Measurements from ENCODE around the gene DHRS2. TPM values are rescaled to one million over a fixed set of nuclear protein-coding genes. Genes with fewer than 3 reads are reported as not detected.

Gene DHRS2
- total and polyA plus RNA-seq, 2 of the 13 experiments (the other 11 are each of a cell fraction or from before 2014, with no cell fraction given), result 1,621 to 3,021 TPM

DNA sequence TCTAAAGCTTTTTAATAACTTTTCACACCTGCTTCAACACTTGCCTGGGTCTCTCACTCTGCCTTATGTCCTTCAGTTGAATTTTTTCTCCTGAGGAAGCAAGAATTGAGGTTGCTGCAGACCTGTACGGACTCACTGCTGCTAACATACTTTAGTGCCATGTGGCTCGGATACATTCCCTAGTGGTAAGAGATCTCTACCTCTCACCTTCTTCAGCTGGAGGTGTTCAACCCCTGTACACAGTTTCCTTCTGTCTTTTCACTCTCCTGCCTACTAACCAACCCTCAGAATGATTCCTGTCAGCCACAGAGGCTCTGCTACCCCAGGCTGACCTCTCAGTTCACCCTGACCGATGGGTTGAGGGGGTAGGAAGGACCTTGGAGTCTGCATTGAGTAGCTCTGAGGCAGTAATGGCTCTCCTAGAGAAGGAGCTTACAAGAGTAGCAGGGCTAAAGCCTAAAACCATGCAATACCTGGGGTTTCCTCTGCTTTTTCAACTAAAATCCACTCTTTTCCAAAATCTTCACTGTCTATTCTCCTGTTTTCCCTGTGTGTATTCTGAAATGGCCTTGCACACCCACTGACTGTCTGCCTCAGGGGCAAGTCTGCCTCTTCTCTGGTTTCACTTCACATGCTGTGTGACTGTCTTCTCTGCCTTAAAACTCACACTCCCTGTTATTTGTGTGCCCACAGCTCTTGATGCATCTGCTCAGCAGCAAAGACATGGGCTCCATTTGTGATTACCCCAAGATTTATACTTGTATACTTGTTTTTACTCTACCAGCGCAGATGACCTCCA lies 14.0 kb upstream of the DHRS2 start:
- no peaks in the 10 kb centered on the region for H4K20me1 ChIP-seq (ENCODE audit: insufficient read depth, low read length)
- peak; percentile 74 for ATAC-seq
- in situ Hi-C loops (cut with HindIII; ENCODE audit: extremely low pct_ligation_motif_present, low pct_unique_long_range_greater_than_20kb), result no loop called here
- peak overlapping the region; percentile 0 for H3K27ac ChIP-seq (ENCODE audit: extremely low read length, insufficient read depth, low read length)
- CTCF ChIA-PET (ENCODE audit: low intra/inter-chr PET ratio, low total read pairs), result interaction anchor here (3.4 to 4.0 kb wide), 2 partner anchors 10 to 33 kb away, joined by 14 to 15 read pairs; no protein-coding TSS in a partner anchor
- no peaks in the 10 kb centered on the region for H3K36me3 ChIP-seq (replicated peaks in 1 of 2; ENCODE audit: control insufficient read depth in 1 of 2, insufficient read depth in 2 of 2, low read length in 2 of 2)
- H2AFZ ChIP-seq (ENCODE audit: low read length), result peak overlapping the region; percentile 46
- H3K79me2 ChIP-seq (ENCODE audit: insufficient read depth, low read length), result no peaks in the 10 kb centered on the region
- BruUV-seq (replicated peaks), result no TSS peak
- H3K4me3 ChIP-seq (replicated peaks in 1 of 3; ENCODE audit: insufficient read depth in 1 of 3, low read depth in 2 of 3, low read length in 3 of 3), result no peak overlapping the region
- peaks cover 42% of the 10 kb centered on the region for H3K4me1 ChIP-seq (ENCODE audit: insufficient read depth, low read length)
- 70% methylated on average over 4 of the region's 4 CpGs for WGBS (ENCODE audit: low lambda C conversion rate)
- H3K9me3 ChIP-seq (ENCODE audit: low read length), result peaks cover 33% of the 10 kb centered on the region
- peak overlapping the region; percentile 3; the same call in 1 of the 2 replicates for H3K4me2 ChIP-seq (ENCODE audit: low read depth, low read length)
- DNase-seq (ENCODE audit: low spot score), result no peak
- no peak for FAIRE-seq
- POLR2A ChIA-PET, result interaction anchor here (0.6 to 5.4 kb wide), 11 partner anchors 10 to 33 kb away, joined by 3 to 70 read pairs (median 4); partner anchors contain the start of gene DHRS2
- intact Hi-C loops (cut with micrococcal nuclease; ENCODE audit: unreplicated experiment), result no loop called here
- H3K9ac ChIP-seq (ENCODE audit: insufficient read depth, low read depth, low read length), result no peak overlapping the region
- no peaks in the 10 kb centered on the region for H3K27me3 ChIP-seq (ENCODE audit: control insufficient read depth in 1 of 2, insufficient read depth in 2 of 2, low read length in 2 of 2)
- TF ChIP-seq ETV6 (CRISPR knock-in tag; conservative IDR thresholded peaks at IDR 0.05) (no peak), ZNF619 (CRISPR knock-in tag; IDR thresholded peaks at IDR 0.05) (0 out of 2 replicates have a peak, but pooled peaks have one; percentile 60), ZNF761 (CRISPR knock-in tag; conservative IDR thresholded peaks at IDR 0.05) (0 out of 2 replicates have a peak, but pooled peaks have one; percentile 66), HHEX (CRISPR knock-in tag; IDR thresholded peaks at IDR 0.05) (0 out of 2 replicates have a peak, but pooled peaks have one; percentile 2), TGIF2 (CRISPR knock-in tag; IDR thresholded peaks at IDR 0.05) (no peak), NR2C2 (CRISPR knock-in tag; IDR thresholded peaks at IDR 0.05; ENCODE audit: borderline replicate concordance) (peak; percentile 19; the same call in 1 of the 2 replicates)
- TF ChIP-seq, protein P1, sequence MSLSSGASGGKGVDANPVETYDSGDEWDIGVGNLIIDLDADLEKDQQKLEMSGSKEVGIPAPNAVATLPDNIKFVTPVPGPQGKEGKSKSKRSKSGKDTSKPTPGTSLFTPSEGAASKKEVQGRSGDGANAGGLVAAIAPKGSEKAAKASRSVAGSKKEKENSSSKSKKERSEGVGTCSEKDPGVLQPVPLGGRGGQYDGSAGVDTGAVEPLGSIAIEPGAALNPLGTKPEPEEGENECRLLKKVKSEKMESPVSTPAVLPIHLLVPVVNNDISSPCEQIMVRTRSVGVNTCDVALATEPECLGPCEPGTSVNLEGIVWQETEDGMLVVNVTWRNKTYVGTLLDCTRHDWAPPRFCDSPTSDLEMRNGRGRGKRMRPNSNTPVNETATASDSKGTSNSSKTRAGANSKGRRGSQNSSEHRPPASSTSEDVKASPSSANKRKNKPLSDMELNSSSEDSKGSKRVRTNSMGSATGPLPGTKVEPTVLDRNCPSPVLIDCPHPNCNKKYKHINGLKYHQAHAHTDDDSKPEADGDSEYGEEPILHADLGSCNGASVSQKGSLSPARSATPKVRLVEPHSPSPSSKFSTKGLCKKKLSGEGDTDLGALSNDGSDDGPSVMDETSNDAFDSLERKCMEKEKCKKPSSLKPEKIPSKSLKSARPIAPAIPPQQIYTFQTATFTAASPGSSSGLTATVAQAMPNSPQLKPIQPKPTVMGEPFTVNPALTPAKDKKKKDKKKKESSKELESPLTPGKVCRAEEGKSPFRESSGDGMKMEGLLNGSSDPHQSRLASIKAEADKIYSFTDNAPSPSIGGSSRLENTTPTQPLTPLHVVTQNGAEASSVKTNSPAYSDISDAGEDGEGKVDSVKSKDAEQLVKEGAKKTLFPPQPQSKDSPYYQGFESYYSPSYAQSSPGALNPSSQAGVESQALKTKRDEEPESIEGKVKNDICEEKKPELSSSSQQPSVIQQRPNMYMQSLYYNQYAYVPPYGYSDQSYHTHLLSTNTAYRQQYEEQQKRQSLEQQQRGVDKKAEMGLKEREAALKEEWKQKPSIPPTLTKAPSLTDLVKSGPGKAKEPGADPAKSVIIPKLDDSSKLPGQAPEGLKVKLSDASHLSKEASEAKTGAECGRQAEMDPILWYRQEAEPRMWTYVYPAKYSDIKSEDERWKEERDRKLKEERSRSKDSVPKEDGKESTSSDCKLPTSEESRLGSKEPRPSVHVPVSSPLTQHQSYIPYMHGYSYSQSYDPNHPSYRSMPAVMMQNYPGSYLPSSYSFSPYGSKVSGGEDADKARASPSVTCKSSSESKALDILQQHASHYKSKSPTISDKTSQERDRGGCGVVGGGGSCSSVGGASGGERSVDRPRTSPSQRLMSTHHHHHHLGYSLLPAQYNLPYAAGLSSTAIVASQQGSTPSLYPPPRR (CRISPR knock-in tag; IDR thresholded peaks at IDR 0.05; ENCODE audit: borderline replicate concordance), result peak; percentile 46; the same call in 1 of the 2 replicates
- TF ChIP-seq, protein P2, sequence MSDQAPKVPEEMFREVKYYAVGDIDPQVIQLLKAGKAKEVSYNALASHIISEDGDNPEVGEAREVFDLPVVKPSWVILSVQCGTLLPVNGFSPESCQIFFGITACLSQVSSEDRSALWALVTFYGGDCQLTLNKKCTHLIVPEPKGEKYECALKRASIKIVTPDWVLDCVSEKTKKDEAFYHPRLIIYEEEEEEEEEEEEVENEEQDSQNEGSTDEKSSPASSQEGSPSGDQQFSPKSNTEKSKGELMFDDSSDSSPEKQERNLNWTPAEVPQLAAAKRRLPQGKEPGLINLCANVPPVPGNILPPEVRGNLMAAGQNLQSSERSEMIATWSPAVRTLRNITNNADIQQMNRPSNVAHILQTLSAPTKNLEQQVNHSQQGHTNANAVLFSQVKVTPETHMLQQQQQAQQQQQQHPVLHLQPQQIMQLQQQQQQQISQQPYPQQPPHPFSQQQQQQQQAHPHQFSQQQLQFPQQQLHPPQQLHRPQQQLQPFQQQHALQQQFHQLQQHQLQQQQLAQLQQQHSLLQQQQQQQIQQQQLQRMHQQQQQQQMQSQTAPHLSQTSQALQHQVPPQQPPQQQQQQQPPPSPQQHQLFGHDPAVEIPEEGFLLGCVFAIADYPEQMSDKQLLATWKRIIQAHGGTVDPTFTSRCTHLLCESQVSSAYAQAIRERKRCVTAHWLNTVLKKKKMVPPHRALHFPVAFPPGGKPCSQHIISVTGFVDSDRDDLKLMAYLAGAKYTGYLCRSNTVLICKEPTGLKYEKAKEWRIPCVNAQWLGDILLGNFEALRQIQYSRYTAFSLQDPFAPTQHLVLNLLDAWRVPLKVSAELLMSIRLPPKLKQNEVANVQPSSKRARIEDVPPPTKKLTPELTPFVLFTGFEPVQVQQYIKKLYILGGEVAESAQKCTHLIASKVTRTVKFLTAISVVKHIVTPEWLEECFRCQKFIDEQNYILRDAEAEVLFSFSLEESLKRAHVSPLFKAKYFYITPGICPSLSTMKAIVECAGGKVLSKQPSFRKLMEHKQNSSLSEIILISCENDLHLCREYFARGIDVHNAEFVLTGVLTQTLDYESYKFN (CRISPR knock-in tag; conservative IDR thresholded peaks at IDR 0.05), result 0 out of 2 replicates have a peak, but pooled peaks have one; percentile 20
- TF ChIP-seq, protein P3, sequence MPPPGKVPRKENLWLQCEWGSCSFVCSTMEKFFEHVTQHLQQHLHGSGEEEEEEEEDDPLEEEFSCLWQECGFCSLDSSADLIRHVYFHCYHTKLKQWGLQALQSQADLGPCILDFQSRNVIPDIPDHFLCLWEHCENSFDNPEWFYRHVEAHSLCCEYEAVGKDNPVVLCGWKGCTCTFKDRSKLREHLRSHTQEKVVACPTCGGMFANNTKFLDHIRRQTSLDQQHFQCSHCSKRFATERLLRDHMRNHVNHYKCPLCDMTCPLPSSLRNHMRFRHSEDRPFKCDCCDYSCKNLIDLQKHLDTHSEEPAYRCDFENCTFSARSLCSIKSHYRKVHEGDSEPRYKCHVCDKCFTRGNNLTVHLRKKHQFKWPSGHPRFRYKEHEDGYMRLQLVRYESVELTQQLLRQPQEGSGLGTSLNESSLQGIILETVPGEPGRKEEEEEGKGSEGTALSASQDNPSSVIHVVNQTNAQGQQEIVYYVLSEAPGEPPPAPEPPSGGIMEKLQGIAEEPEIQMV (CRISPR knock-in tag; IDR thresholded peaks at IDR 0.05; ENCODE audit: low read depth), result 0 out of 2 replicates have a peak, but pooled peaks have one; percentile 42

Data from HepG2 (cell line).